ENCODE data around the gene TOLLIP.
"Not testable (repeated sequence)": the region's sequence is repeated elsewhere in the genome, so short reads cannot be mapped to it uniquely, and the experiment has no call there.

TOLLIP gene

DNA sequence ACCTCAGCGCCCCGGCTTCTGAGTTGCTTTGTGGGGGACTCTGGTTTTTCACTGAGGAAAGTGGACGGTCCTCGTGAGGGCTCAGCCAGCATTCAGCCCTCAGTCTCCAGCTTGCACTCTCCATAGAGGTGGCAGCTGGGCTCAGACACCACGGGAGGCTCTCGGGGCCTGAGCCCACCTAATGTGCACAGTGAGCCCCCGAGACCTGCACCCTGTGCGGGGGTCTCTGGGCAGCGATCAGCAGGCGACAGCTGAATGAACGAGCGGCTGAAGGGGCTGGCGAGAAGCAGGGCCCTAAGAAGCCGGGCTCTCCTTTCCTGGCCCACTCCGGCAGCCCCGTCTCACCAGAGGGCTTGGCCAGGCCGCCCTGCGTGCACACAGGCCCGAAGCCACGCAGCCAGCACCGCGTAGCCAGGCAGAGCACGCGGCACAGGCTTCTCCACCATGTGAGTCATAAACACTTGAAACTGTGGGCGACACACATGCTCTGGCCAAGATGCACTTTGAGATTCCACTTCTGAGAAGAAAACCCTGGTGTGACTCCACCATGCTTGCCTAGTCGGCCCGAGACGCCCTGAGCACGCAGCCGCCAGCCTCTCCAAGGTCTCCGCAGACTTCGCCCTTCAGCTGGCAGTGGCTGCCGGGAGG is 28.0 kb downstream of the TOLLIP start:
- DNase-seq (ENCODE audit: low spot score) = no peak

DNA sequence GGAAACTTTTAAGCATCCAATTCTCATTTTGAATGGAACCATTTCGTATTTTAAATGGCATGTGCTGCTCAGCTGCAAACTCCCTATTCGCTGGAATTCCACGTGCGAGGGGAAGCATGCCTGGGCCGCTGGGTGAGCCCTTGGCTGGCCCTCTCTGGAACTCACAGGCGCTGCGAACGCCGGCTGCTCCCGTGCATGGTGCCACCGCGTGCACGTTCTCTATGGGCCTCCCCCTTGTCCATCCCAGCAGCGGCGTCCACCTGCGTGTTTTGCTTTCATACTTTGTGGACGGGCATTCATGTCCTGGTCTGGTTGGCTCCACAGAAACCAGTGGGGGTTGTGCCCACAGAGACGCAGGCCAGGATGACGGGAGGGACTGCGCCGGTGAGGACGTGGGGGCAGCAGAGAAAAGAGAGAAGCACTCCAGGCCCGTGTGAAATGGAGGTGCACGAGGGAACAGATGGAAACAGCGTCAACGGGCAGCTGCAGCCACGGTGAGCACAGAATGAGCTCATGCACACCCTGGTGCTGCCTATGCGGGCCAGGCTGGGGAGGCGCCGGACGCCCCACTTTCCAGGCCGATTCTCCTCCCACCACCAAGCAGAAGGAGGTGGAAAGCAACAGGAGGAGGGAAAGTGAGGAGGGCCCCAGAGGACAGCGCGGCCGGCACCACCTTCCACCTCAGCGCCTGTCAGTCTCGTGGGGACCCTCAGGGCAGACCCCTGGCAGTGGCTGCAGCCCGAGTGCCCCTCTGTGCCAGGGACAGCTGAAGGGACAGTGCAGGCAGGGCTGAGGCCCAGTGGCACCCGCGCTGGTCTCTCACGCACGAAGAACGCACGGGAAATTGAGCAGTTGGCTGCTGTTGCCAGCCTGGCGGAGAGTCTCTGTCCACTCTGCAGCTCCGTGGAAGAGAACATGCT is 29.1 kb downstream of the TOLLIP start:
- DNase-seq (ENCODE audit: low spot score) = no peak

DNA sequence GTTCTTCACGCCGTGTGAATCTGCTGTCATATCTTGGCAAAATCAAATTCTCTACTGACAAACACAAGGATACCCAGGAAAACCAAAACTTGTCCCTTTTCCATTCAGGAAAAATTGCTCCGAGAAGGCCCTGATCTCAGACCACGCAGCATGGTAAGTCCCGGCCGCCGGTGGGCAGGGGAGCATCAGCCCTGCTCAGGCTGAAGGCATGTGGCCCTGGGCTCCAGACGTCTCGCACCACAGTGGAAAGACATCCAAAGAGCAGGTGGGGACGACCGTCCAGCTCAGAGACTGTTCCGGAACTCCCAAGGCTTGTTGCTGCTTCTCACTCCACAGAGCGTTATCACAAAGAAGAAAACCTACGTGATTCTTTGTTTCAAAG is 29.8 kb downstream of the TOLLIP start:
- no peak for DNase-seq (ENCODE audit: low spot score)

DNA sequence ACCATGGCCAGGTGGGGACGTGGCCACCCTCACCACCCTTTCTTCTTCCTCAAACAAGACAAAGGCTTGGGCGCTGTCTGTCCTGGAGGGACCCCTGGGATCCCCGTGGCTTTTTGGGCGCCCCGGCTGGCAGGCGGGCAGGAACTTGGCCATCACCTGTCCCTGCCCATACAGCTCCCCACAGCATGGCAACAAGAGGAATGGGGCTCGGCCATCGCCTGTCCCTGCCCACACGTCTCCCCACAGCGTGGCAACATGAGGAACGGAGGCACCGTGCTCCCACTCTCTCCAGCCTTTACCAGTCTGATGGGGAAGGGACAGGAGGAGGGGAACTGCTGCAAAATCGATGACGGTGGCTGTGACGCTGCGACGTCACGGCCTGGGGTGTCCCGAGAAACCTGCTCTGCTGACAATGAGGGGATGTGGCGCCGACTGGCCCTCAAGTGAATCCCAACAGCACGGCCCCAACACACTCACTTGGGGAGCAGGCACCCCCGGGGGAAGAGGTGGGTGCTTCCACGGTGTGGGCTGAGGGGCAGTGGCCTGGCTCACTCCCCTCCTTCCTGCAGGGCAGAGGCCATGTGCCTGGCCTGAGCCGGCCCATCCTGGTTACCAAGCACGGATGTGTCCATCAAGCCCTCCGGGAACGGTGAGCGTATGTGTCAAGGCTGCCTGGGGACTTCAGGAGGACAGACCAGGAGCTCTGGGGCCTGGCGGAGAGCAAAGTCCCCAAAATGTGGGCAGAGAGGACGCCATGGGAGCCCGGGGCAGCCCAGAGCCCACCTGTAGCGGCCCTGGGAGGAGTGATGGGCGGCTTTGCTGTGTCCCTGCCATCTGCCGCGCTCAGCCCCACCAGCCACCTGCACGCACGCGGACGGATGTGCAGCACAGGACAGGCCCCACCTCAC is 30.4 kb downstream of the TOLLIP start:
- DNase-seq (ENCODE audit: low spot score) = no peak

DNA sequence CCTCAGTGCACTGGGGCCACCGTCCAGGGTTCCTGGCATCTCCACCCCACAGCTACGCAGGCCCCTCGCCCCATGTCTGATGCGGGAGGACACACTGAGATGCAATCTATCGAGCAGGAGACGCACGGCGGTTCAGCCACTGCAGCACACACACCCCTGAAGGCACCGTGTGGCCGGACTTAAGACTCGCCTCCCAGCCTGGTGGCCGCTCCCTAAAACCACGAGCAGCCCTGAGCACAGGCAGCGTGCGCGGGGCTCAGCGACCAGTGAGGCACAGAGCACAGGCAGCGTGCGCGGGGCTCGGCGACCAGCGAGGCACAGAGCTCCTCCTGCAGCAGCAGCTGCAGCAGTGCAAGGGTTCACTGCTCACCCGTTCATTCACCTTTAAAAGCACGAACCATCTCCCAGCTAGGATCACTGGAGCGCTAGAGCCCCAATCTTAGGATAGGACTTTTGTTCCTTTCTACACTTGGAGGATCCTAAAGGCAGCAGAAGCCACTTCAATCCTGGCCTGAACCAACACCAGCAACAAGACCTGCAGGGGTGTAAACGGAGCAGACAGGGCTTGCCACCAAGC is 31.4 kb downstream of the TOLLIP start:
- DNase-seq (ENCODE audit: low spot score) = no peak

DNA sequence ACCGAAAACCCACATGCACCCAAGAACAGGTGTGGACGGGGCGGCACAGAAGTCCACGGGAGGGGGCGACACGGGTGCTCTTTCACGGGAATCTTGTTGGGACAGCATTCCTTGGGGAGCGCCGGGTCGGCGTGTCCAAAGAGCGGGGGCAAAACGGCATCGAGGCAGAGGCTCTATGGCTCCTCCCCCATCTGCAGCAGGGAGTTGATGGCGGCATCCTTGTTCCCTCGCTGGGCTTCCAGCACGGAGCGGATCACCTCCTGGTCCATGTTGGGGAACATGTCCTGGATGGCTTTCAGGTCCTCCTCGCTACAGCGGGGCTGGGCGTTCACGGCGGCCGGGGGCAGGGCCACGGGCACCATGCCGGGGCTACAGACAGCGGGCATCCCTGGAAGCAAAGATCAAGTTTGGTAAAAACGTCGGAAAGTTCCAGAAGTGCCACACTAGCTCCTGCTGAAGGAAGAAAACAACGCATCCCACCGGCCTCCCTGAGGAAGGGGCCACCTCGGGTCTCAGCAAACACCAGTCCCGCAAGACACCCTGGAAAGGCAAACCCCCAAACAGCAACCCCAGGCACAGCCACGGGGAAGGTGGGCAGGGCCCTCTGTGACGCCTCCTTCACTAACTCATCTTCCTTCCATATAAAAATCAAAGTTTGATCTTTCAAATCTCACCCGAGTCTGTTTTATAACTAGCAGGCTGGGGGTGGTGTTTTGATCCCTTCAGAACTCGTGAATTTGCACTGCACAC is 32.4 kb downstream of the TOLLIP start:
- DNase-seq (ENCODE audit: low spot score) = no peak

DNA sequence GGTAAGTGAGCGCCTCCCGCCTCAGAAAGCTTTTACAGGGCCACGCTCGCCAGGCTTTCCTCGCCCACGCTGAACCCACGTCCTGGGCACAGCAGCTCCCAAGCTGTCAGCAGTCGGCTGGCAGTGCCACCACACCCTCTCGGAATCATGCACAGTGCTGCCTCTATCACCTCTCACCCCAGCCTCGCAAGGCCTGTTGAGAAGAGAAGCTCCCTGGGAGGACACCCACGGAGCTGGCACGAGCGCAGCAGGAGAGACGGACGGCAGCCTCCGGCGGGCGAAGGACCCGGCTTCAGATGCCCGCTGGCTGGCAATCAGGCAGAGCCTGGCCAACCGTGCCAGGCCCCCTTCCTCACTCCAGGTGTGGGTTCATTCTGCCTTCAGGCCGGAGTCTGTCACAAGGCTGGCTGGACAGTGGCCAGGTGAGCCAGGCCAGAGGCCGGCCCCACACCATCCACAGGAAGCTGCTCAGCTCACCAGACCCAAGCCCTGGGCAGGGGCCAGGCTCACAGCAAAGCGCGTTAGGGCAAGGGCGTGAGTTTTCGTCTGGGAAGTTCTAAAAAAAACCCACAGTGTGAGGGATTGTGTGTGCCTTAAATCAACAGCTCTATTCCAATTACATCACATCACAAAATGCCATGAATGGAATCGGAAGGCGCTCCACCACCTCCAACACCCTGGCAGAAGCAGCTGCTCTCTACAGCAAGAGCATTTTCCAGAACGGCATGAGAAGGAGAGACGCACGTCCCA is 33.2 kb downstream of the TOLLIP start:
- DNase-seq (ENCODE audit: low spot score) = no peak

DNA sequence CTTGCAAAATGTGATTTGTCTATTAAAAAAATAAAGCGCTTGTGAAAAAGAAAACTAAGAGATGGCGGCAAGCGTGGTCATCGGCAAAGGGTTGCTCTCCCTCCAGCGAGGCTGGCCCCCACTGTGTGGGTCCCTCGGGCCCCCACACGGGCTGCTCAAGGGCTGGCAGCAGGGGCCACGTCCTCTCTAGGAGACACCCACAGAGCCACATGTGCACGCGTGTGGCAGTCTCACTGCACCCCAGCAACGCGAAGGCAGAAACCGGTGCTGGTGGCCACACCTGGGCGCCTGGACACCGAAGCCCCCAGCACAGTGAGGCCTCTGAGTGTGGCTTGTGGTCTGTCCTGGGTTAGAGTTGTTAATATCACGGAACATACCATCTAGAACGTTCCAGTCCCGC is 34.4 kb downstream of the TOLLIP start:
- DNase-seq (ENCODE audit: low spot score) = no peak

DNA sequence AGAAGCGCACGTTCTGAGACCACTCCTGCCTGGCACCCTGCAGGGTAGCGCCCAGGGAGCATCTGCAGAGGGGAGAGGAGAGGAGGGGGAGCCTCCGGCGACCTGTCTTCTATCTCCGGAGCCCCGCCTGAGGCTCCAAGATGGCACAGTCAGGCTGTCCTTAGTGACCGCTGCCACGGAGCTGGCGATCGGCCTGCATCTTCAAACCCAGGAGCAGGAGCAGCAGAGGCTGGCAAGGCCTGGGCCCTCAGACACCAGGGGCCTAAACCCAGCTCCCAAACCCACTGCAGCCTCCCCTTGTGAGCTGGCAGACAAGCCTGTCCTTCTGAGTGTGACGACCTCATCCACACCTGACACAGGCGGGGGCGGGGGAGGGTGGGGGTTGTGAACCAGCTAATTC is 34.9 kb downstream of the TOLLIP start:
- no peak for DNase-seq (ENCODE audit: low spot score)

DNA sequence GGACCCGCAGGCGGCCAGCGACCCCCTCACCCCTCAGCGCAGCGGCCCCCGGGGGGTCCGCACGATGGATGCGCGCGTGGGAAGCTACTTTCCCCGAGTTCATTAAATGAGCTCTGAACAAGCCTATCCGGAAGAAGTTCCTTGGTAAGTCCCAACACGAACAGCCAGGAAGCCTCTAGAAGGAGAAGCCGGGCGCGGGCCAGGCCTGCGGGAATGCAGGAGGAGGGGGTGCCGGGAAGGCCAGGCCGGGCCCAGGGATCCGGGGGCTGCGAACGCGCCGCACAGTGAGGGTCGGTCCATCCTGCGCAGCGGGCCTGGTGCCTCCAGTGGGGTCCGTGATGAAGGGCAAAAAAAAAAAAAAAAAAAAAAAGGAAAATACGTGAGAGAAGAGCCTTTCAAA is 36.9 kb downstream of the TOLLIP start:
- no peak for DNase-seq (ENCODE audit: low spot score)

DNA sequence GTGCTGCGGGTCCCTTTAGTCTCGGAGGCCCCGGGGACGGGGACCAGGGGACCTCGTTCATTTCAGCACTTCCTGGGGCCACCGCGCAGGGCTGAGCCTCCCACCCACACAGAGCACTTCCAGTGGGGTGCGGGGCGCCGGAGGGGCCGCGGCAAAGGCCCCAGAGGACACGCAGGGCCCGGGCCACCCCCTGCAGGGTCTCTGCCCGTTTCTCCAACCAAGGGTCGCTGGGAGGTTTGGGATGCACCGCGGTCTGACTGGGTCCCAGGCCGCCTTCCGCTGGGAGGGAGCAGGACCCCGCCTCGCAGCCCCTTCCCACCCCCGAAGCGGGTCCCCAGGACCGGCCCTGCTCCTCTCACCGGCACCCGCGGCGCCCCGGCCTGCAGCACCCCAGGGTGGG is 37.5 kb downstream of the TOLLIP start:
- no peak for DNase-seq (ENCODE audit: low spot score)

DNA sequence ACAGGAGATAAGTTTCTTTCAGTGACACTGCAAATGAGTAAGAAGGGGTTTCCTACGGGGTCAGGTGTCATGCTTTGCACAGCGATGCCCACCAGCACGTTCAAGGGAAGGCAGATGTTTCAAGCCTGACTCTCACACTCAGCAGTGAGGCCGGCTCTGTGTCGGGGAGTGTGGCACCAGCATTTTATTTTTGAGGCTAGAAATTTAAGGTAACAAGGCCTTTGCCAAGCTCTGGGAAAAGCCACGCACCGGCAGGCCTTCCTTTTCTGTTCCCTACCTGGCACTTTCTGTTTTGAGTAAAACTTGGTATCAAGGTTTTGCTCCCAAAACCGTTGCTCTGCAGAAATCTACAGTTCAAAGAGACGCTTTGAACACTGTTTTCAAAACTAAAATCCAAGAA is 38.0 kb downstream of the TOLLIP start:
- no peak for DNase-seq (ENCODE audit: low spot score)

DNA sequence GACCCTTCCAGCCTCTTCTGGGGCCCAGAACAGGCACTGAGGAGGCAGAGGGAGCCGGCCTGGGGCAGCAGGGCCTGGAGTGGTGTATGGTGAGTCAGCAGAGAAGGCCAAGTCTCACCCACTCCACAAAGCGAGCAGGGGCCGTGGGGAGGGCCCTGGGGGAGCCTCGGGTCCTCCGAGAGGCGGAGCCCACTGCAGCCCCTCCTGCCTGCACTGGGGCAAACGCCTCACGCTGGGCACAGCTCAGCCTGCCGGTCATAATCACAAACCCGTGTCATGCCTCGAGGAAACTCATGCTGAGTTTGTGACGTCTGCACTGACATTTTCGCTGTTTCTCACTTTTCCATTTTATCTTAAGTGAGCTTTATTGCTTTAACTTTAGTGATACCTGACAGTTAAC is 38.4 kb downstream of the TOLLIP start:
- no peak for DNase-seq (ENCODE audit: low spot score)

DNA sequence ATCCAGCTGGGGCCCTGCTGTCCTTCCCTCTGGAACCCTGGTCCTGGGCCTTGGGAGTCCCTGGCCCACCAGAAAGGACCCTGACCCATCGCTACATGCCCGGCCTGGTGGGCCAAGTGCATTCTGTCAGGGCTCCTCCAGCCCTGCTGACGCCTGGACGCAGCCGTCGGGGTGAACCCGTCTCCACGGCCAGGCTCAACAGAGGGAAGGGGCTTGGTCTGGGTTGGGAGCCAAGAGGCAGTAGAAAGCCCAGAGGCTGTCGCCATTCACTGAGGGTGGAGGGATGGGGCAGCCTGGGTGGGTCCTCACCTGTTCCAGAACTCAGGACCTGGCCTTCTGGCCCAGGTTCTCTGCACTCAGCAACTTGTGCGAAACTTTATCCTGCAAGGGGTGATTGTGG is 39.0 kb downstream of the TOLLIP start:
- no peak for DNase-seq (ENCODE audit: low spot score)

DNA sequence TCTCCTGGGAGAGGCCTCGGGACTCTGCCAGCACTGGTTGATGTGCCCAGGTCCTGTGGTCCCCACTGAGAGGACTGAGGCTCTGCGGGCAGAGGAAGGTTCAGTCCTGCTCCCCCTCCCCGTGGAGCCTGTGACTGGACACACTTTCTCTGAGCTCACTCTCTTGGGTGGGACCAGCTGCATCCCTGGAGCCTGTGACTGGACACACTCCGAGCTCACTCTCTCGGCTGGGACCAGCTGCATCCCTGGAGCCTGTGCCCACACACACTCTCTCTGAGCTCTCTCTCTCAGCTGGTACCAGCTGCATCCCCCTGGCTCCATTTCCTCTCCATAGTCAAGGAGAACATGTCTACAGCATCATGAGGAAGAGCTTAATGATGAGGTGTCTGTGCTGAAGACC is 39.5 kb downstream of the TOLLIP start:
- no peak for DNase-seq (ENCODE audit: low spot score)

DNA sequence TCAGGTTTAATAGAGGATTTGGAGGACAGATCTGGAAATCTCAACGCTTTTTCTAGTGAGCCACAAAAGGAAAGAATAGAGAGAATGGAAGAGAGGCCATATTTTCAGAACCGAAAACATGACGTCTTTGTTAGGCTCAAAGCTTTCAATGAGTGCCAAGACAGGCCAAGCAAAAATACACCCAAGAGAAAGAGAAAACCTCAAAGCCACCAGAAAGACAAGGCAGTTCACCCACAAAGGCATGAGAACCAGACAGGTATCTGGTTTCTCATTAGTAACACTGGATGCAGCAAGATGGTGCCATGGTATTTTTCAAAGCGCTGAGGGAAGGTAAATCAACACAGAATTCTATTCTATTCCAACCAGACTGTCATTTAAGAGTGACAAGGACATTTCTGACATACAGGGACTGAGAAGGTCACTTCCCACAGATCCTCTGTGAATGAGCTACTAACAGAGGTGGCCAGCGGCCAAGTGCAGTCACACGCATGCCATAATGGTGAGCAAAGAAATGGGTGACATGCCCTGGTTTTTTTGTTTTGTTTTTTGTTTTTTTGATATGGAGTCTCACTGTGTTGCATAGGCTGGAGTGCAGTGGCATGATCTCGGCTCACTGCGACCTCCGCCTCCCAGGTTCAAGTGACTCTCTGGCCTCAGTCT is 41.9 kb downstream of the TOLLIP start:
- DNase-seq (ENCODE audit: low spot score) = no peak

DNA sequence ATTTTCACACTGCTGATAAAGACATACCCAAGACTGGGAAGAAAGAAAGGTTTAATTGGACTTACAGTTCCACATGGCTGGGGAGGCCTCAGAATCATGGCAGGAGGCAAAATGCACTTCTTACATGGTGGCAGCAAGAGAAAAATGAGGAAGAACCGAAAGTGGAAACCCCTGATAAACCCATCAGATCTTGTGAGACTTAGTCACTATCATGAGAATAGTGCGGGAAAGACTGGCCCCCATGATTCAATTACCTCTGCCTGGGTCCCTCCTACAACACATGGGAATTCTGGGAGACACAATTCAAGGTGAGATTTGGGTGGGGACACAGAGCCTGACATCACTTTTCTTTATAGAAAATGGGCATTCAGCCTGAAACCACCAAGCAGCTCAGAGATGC is 42.5 kb downstream of the TOLLIP start:
- not testable (repeated sequence) for DNase-seq (ENCODE audit: low spot score)

DNA sequence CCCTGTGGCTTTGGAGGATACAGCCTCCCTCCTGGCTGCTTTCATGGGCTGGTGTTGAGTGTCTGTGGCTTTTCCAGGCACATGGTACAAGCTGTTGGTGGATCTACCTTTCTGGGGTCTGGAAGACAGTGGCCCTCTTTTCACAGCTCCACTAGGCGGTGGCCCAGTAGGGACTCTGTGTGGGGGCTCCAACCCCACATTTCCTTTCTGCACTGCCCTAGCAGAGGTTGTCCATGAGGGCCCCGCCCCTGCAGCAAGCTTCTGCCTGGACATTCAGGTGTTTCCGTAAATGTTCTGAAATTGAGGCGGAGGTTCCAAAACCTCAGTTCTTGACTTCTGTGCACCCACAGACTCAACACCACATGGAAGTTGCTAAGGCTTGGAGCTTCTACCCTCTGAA is 44.0 kb downstream of the TOLLIP start:
- not testable (repeated sequence) for DNase-seq (ENCODE audit: low spot score)

DNA sequence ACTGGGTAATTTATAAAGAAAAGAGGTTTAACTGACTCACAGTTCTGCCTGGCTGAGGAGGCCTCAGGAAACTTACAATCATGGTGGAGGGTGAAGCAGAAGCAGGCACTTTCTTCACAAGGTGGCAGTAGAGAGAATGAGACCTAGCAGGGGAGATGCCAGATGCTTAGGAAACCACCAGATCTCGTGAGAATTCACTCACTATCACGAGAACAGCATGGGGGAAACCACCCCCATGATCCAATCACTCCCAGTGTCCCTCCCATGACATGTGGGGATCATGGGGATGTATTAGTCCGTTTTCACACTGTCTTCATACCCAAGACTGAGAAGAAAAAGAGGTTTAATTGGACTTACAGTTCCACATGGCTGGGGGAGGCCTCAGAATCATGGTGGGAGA is 45.0 kb downstream of the TOLLIP start:
- DNase-seq (ENCODE audit: low spot score) = not testable (repeated sequence)

DNA sequence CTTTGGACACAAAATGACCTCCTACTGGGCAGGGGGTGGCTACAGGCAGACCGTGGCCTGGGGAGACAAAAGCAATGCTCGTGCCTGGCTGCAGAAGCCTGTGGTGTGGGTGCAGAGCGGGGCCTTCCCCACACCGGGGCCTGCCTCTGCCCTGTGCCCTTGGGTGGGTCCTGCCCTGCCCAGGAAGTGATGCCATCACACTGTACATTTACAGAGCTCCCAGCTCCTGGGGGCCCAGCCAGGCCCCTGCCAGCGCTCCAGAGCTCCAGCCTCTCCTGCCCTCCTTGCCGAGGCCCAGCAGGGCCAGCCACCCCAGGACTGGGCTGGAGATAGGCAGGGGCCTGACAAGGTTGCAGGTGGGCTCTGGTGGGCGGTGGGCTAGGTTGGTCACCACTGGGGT is 46.4 kb downstream of the TOLLIP start:
- no peak for DNase-seq (ENCODE audit: low spot score)

Data from D341Med (cell line).